Suppressor macrophage treated with lipopolysaccharide for 1 hour (primary cell): Measurements from ENCODE around the gene SYNDIG1.

Source experiments
- DNase-seq, 3 donors: peaks; one replicate each; pipeline ENCODE4 v3.0.0-alpha.2; 2020 to 2022

The SYNDIG1 gene

DNA sequence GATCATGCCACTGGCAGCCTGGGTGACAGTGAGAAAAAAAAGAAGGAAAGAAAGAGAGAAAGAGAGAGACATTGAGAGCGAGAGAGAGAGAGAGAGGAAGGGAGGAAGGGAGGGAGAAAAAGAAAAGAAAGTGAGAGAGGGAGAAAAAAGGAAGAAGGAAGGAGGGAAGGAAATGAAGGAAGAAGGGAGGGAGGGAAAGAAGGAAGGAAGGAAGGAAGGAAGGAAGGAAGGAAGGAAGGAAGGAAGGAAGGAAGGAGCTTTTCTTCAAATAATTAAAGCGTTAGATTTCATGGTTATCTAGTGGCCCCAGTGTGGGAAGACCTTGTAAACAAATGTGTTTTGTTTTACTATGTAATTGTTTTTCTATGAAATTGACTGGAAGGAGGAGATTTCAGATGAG is 170.8 kb downstream of the SYNDIG1 start:
- DNase-seq, result no peak

DNA sequence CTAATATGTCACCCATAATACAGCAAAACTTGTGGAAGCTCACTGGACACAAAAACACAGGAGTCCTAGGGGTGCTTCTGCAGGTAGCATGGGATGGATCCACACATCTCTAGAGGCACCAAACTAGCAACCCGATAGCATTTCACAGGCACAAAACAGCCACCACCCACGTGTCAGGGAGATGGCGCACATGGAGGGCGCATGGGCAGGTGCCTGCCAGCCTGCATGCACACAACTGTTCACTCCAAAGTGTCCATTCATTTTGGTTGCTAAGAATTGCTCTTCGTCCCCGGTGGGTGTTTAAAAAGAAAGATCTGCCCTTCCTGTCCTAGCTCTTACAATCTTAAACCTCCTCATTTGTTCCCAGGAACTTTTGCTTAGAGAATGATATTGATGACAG is 171.3 kb downstream of the SYNDIG1 start:
- no peak for DNase-seq

DNA sequence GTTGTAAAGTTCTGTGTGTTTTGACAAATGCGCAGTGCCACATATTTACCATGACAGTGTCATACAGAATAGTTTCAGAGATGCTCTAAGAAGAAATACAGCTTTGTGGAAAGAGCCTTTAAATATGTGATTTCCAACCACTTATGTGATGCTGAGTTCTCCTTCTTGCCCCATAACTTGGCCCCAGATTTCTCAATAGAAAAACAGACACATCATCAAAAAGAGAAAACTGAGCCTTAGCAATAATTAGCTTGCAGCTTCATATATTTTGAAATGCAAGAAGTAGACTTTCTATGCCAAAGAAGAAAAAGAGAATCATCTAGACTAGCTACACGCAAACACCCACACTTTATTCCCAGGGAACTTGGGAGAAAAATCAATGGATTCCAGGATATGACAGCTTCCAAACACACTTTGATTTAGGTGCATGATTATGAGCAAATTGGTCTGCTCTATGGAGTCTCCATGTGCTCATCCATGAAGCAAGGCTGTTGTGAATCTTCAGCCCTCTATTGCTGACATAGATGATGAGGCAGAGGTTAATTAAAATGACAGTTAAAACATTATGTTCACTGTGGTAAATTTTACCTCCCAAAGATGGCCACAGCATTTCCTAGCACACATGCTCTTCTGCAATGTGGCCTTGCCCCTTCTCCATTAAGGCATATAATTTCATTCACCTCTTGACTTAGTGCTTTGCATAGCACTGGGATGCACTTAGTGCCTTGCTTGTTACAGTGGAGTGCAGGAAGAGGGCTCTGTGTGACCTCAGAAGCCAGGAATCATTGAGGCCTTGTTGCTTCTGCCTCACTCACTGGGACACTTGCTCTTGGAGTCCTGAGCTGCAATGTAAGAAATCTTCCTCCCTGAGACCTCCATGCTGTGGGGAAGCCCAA is 174.6 kb downstream of the SYNDIG1 start:
- DNase-seq, result no peak

DNA sequence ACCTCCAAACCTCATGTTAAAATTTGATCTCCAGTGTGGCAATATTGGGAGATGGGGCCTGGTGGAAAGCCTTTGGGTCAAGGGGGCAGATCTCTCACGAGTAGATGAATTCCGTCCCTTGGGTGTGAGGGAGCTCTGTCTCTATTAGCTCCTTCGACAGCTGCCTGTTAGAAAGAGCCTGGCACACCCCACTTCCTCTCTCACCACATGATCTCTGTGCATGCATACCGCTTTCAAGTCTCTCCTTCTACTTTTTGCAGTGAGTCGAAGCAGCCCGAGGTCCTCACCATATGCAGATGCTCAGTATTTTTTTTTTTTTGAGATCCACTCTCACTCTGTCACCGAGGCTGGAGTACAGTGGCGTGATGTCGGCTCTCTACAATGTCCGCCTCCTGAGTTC is 176.9 kb downstream of the SYNDIG1 start:
- peak in 1 of 3 donors; percentile 10 for DNase-seq

DNA sequence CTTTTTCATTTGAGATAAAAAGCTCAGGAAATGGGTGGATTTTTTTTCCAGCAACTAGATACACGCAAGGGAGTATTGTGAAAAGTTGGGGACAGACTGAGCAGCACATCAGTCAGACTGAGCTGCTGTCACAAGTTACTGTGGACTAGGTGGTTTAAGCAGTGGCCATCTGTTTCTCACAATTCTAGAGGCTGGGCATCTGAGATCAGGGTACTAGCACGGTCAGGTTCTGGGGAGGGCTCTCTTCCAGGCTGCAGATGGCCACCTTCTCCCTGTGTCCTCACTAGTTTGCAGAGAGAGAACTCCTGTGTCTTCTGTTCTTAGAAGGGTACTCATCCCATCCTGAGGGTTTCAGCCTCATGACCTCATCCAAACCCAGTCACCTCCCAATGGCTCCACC is 178.3 kb downstream of the SYNDIG1 start:
- DNase-seq, result no peak

DNA sequence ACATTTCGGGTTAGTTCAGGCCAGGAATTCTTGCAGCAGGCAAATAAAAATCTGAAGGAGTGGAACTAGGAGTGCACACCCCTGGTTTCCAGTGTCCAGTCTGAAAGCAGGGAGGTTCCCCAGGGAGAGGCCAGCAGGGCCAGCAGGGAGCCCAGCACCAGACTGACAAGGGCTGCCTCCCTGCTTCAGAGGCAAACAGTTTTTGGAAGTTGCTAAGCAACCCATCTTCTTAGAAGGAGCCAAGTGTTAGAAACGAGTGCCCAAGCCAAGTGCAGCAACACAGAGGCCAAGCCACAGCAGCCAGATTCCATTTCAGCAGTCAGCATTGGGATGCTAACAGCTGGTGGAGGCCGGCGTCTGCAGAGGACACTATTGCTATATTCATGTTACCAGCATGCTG is 179.1 kb downstream of the SYNDIG1 start:
- no peak for DNase-seq

DNA sequence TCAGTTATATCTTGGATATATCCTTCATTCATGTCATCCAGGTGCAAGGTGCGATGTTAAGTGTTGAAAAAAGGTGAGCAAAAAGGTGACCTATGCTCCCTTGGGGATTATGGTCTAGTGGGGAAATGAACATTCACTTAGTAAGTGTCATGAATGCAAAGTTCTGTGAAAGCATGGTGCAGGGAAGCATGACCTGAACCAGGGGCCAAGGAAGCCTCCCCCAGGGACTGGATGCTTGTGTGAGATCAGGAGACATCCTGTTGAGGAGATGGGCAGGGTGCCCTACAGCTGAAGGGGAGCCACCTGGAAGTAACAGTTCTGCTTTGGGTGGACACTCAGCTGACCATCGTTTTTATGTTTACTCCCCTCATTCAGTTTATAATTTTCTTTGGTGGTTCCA is 179.5 kb downstream of the SYNDIG1 start:
- DNase-seq, result no peak

DNA sequence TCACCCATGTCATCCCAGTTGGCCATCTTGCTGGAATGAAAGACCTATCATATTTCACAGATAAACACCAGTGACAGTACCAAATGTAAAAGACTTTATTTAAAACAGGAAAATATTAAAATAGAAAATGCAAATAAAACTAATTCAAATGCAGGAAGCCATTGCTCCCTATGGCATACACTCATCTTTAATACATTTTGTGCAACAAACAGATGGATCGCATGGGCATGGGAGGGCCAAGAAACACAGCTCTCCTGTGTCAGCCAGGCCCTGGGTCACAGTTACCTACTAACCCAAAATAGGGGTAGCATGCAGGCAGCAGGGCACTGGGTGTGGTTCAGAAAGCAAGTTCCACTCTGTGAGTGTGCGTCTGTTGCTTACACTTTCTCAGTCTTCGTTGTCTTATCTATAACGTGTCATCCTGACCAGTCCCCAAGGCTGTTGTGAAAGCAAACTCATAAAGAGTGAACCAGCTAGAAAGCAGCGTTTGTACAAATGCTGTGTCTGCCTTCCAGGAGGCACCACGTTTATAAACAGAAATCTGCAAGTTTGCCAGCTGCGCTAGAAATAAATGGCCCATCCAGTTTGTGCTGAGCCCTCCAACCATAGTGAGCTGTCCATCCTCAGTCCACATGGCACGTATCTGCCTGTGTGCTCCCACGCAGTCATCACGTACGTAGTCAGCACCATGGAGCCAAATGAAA is 180.5 kb downstream of the SYNDIG1 start:
- no peak for DNase-seq

DNA sequence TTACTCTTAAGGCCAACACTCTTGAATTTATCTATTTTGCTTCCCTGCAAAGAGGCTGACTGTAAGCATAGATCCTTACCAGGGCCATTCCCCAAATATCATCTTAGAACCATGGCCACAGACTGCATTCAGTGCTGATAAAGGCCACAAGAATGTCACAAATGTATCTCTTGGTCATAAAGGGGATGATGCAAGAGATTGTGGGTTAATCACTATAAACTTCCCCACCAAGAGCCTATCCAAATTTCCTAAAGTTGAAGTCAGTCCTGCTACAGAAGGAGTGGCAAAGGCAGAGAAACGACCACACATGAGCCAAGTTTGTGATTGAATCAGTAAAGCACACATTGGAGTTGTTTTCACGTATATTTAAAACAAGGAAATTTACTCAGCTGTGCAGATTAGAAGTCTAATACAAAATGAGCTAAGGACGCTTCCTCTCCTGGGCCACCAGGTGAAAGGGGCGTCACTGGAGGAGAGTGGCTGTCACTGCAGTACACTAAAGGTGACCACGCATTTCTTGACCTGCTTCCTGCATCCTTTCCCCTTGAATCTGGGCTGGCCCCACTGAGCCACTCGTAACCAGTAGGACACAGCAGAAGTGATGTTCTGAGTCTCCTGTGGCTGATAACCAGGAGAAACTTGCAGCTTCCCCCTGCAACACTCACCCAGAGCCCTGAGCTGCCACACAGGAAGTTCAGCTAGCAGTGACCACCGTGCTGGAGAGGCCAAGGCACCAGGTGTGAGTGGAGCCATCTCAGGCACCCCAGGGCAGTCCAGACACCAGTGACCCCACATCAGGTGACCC is 181.9 kb downstream of the SYNDIG1 start:
- peak; percentile 34 to 57 (median 53) for DNase-seq

DNA sequence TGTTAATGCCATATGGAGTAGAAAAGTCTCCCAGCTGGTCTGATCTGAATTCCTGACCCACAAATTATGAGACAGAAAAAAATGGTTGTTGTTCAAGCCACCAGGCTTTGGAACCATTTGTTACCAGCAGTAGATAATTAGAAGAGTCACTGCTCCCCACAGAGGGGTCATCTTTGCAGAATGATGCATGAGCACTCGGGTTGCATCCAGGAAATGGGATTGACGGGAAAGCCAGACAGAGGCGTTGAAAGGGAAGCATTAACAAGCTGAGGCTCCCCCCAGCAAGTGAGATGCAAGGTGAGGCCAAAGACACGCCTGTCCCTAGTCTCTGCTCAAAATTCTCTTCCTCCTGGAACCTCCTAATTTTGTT is 182.5 kb downstream of the SYNDIG1 start:
- DNase-seq, result no peak

DNA sequence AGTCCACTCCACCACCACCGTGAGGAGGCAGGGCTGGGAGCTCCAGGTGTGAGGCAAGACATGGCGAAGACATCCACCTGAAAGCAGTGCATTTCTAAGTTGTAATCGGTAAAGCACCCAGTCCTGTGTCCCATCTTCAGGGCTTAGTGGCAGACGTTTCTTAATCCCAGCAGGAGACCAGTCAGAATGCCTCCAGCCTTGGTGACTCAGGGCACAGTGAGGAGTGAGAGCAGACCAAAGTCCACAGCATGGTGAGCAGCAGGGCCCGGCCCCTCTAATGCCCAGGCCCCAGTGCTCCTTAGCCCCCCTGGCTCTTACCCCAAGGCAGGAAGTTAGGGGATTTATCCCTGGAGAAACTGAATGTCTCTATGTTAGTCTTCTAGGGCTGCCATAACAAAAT is 183.9 kb downstream of the SYNDIG1 start:
- no peak for DNase-seq

DNA sequence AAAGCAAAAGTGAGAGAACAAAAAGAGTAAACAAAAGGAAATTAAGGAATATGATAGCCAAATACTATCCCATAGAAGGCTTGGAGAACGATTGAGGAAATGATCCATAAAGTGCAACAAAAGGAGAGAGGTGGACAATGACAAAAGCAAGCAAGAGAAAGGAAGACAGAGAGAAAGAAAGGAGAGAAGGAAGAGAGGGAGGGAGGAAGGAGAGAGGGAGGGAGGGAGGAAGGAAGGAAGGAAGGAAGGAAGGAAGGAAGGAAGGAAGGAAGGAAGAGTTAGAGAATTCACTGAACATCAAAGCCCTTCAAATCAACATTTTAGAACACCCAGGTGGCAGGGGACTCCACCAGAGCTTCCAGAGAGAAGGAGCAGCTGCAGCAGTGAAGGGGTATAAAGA is 185.0 kb downstream of the SYNDIG1 start:
- no peak for DNase-seq

DNA sequence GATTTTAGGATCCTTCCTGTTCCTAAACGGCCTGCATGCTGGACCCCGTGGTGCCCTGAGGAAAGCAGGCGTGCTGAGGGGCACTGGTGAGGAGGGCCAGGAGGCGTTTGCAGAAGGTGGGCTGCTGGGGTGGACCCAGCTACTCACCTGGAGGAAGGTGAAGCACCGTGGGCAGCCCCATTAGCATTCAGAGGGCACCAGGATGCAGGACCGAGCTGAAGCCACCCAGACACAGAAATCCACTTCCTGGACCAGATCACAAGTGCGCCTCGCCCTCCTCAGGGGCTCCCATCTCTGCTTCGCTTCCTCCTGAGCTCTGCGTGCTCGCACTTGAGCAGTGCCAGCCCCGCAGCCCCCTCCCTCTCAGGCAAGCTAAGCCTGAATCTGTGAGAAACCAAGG is 187.0 kb downstream of the SYNDIG1 start:
- DNase-seq, result no peak

DNA sequence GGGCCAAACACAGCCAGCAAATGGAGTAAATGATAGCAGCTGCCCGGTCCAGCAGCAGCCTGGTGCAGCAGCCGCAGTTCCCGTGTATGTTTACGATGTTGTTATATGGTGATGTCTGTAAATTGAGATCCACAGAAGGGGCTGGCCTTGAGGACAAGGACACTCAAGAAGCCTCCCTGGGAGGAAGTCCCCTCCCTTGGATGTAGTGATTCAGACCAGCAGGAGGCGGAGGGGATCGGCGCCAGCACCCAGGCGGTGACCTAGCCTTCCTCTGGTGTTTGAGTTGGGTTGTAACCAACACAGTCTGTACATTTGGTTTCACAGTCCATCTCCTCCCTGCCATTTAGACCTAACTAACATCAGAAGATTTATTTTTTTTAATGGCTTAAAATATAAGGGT is 187.8 kb downstream of the SYNDIG1 start:
- DNase-seq, result no peak

DNA sequence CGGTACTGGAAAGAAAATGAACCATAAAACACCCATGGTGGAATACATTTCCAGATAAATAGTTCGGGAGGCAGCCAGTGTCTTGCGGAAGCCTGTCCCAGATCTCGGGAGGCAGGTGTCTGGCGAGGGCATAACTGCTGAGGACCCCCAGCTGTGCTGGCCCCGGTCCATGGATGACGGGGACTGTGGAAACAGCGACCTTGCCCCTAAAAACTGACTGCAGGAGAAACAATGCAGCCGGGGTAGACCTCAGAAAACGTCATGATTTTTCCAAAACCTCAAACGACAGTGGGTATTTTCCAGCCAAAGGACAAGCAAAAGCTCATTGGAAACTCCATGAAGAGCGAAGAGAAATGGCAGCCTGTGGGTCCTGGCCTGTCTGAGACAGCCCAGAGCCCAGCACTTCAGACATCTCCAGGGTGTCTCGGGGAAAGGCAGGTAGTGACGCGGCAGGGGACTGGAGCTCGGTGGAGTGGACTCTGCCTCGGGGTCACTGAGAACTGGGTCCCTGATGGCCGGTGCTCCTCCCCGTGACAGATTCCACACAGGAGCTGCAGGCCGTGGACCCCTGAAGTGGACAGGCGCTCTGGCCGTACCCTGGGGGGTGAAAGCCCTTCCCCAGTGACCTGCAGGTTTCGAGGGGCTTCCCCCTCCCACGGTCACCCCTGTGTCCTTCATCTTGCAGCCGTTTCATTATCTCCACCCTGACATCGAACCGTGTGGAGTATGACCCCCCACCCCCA is 188.6 kb downstream of the SYNDIG1 start:
- no peak for DNase-seq

DNA sequence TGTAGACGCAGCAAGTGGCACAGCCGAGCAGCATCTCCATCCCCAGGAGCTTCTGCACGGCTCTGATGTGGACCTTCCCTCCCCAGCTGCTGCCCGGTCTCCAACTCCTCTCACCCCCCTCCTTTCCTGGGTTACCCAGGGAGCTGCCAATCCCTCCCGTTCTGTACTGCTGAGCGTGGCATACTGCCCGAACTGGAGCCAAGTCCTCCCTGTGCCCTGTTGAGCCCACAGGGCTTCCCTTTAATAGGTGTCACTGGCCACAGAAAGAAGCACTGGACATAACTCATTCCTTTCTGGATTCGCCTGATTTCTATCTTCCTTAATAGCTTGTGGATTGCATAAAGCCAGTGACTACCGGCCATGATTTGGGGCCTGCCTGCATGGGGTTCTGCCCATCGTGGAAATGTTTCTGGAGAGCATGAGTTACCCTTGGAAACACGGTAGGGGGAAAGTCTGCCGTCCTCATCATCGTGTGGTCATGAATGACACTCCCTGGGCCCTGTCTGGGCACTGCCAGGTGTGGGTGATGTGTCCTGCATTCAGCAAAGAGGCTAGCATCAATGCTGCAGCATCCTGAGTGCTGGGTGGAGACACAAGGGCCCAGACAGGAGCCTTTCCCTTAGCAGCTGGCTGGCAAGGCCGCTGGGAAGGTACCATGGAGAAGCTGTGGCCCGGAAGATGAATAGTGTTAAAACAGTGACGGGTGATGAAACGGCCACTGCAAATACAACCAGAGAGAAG is 189.7 kb downstream of the SYNDIG1 start:
- no peak for DNase-seq

DNA sequence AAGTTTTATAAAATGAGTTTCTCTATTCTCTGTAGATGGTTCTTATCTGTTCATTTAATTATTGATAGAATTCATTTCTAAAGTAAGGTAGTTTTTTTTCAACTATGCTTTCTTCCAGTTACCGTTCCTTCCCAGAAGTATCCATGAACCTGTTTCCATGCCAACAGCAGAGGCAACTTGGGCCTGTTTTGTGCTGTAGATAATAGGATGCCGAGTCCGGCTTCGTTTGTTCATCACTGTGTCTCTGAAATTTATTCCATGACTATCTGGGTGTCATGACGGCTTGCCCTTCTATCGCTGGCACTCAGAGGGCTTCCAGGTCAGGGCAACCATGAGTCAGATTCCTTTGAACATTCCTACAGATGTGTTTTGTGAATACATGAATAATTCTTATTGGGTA is 190.4 kb downstream of the SYNDIG1 start:
- DNase-seq, result no peak

DNA sequence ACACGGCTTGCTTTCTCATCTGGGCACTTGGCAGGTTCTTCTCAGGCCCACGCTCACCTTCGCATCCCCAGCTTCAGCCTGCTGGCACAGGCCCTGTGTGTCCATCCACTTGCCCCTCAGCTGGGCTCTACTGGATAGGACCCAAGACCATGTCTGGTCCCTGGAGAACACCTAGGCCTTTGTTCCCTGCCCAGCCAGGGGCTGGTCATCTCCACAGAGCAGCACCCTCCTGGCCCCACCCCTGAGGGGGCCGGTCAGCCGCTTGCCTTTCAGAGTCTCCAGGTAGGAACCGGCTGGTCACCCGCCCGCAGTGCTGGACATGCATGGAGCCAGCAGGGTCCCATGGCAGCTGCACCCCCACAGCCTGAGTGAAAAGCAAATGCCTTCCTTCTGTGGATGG is 191.2 kb downstream of the SYNDIG1 start:
- DNase-seq, result no peak

DNA sequence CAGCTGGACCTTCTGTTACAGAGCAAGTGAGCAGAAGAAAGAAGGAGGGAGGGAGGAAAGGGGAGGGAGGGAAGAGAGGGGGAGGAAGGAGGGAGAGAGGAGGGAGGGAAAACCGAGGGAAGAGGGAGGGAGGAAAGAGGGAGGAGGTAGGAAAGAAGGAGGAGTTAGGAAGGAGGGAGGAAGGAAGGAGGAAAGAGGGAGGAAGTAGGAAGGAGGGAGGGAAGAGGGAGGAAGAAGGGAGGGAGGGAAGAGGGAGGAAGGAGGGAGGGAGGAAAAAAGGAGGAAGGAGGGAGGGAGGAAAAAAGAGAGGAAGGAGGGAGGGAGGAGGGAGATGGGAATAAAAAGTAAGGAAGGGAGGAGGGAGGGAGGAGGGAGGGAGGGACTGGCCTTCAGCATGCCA is 191.8 kb downstream of the SYNDIG1 start:
- DNase-seq, result no peak

DNA sequence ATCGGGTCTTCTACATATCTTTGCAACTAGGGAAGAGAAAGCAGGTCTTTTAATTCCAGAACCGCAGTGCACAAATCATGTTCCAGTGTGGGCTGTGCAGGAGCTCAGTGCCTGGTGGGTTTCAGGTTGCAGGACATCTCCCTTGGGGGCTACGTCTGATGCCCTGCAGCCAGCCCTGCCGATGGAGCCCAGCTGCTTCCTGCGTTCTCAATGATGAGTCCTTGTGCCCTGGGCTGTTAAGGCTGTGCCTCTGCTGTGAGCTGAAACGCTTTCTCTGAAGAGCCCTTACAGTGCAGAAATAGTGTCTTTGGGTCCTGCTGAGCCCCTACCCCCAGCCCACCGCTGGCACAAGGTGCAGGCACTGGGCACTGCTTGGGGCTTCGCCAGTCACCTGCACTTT is 192.9 kb downstream of the SYNDIG1 start:
- no peak for DNase-seq

DNA sequence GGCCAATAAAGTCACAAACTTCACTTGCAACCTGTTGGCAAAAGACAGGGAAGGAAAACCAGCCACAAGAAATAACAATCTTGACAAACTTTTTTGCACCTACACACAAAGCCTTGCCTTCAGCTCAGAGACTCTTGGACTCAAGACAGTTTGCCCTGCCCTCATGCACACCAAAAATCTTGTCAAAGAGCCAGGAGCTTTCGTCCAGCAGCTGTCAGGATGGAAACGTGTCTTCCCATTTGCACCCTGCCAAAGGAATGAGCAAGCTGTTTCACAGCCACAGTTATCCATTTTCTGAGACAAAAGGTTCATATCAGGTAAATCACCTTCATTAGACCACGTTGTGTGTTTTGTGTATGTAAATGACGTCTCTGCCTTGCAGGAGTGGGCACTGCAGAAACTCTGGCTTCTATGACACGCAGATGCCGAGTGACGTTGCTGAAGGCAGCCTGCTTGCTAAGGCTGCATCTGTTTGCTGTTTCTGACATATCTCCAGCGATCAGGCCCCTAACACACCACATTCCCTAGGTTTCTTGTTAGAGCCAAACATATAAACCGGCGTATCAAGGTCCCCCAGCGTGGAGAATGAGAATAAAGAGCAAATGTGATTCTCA is 193.4 kb downstream of the SYNDIG1 start:
- no peak for DNase-seq

DNA sequence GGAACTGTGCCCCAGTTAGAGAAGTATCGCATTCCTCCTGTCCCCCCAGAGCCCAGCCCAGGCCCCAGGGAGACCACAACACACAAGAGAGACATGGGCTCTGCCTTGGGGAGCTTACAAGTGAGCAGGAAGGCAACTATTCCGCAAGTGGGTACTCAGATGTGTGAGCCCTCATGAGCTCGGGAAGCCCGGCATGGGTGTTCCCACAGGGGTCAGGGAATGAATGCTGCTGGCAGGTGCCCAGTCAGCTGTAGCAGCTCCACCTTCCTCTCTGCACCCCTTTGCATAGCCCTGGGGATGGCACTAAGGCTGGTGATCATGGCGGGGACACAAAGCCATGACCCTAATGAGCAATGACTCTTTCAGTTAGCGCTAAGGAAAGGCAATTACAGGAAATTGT is 194.1 kb downstream of the SYNDIG1 start:
- DNase-seq, result no peak
